NCI-H82 treated with DMSO at 0.1 percent for 48 hours (cell line): ENCODE data around the gene PIF1.

ENCODE experiments used
- DNase-seq: peaks from one replicate; lab custom pipeline; 2025; ENCODE audit not compliant: unreplicated experiment; lab: John Stamatoyannopoulos, UW

Gene PIF1

GRCh38 chr15:64776402-64776786 is 49.1 kb downstream of the PIF1 start:
- no peak for DNase-seq

- no peak for DNase-seq
Measured at GRCh38 chr15:64775551-64776401, 49.7 kb downstream of the PIF1 start, which contains the start of gene RBPMS2. RBPMS2 (minus strand) TSS chr15:64775589; CDS start chr15:64775319, 270 bp downstream.

- no peak for DNase-seq
Measured at GRCh38 chr15:64774629-64775493, 50.6 kb downstream of the PIF1 start.

GRCh38 chr15:64774037-64774628 is 51.3 kb downstream of the PIF1 start:
- DNase-seq: no peak

GRCh38 chr15:64773606-64774005 is 51.8 kb downstream of the PIF1 start:
- no peak for DNase-seq

- DNase-seq: no peak
Measured at GRCh38 chr15:64772964-64773363, 52.5 kb downstream of the PIF1 start.

- DNase-seq: no peak
Measured at GRCh38 chr15:64772488-64772887, 53.0 kb downstream of the PIF1 start.

- no peak for DNase-seq
Measured at GRCh38 chr15:64770626-64771025, 54.8 kb downstream of the PIF1 start.

- no peak for DNase-seq
Measured at GRCh38 chr15:64767203-64767602, 58.2 kb downstream of the PIF1 start.

GRCh38 chr15:64766058-64766457 is 59.4 kb downstream of the PIF1 start:
- no peak for DNase-seq
